NT2/D1 (cell line): ENCODE results near the gene GADD45B.
"Not testable (repeated sequence)": the region's sequence is repeated elsewhere in the genome, so short reads cannot be mapped to it uniquely, and the experiment has no call there.

Experiments used
- DNase-seq: peaks from one replicate; pipeline ENCODE4 v3.0.0-alpha.2; 2011; ENCODE audit warnings: low read depth, low spot score
- H3K27me3 ChIP-seq: 2 replicates; pipeline ENCODE4 v1.6.0; 2011; ENCODE audit warnings: mild to moderate bottlenecking; ENCODE audit not compliant: insufficient read length, insufficient read depth
- H3K36me3 ChIP-seq: 2 replicates; pipeline ENCODE4 v1.6.1; 2011; ENCODE audit warnings: mild to moderate bottlenecking, low read length, mixed read lengths; ENCODE audit not compliant: insufficient read depth, insufficient read length
- H3K4me1 ChIP-seq: 2 replicates; pipeline ENCODE4 v1.5.1; 2011; ENCODE audit not compliant: insufficient read depth, insufficient read length
- H3K4me3 ChIP-seq: 2 replicates; pipeline ENCODE4 v1.5.1; 2011; ENCODE audit warnings: low read depth; ENCODE audit not compliant: insufficient read length
- H3K9ac ChIP-seq: 2 replicates; pipeline ENCODE4 v1.6.0; 2011; ENCODE audit warnings: low read depth; ENCODE audit not compliant: insufficient read length
- H3K9me3 ChIP-seq: 2 replicates; pipeline ENCODE4 v1.5.1; 2011; ENCODE audit warnings: mild to moderate bottlenecking, low read length; ENCODE audit not compliant: insufficient read depth
- SUZ12 ChIP-seq: IDR thresholded peaks from 2 replicates; pipeline ENCODE4 v1.6.1; 2011; ENCODE audit not compliant: insufficient read length, insufficient read depth; ENCODE audit errors: extremely low read depth
- YY1 ChIP-seq: IDR thresholded peaks from 2 replicates; pipeline ENCODE4 v1.6.1; 2011; ENCODE audit not compliant: insufficient read length, insufficient read depth
- ZNF274 ChIP-seq: IDR thresholded peaks from 2 replicates; pipeline ENCODE4 v1.6.1; 2011; ENCODE audit warnings: mild to moderate bottlenecking, low read depth, low read length

GADD45B gene

GRCh38 chr19:2454962-2455850 lies 20.7 kb upstream of the GADD45B start:
- no peak for DNase-seq
- Histone ChIP-seq H3K9ac (peak overlapping the region; percentile 100), H3K27me3 (no peaks in the 10 kb centered on the region), H3K36me3 (peaks cover 48% of the 10 kb centered on the region), H3K4me3 (peak overlapping the region; percentile 99), H3K9me3 (no peaks in the 10 kb centered on the region), H3K4me1 (peaks cover 23% of the 10 kb centered on the region)
- no peak for TF ChIP-seq YY1
- TF ChIP-seq SUZ12: no peak
- TF ChIP-seq ZNF274: no peak

GRCh38 chr19:2455851-2456570 lies 19.9 kb upstream of the GADD45B start:
- peaks cover 23% of the 10 kb centered on the region for H3K4me1 ChIP-seq
- H3K27me3 ChIP-seq: no peaks in the 10 kb centered on the region
- DNase-seq: no peak
- no peak for TF ChIP-seq ZNF274
- TF ChIP-seq SUZ12: no peak
- no peak for TF ChIP-seq YY1
- peak overlapping the region; percentile 100 for H3K9ac ChIP-seq
- no peaks in the 10 kb centered on the region for H3K9me3 ChIP-seq
- peak overlapping the region; percentile 99 for H3K4me3 ChIP-seq
- H3K36me3 ChIP-seq: peaks cover 41% of the 10 kb centered on the region

- Histone ChIP-seq H3K4me3 (no peak overlapping the region), H3K9me3 (no peaks in the 10 kb centered on the region), H3K27me3 (no peaks in the 10 kb centered on the region), H3K9ac (peak overlapping the region; percentile 100), H3K4me1 (peaks cover 18% of the 10 kb centered on the region), H3K36me3 (peaks cover 28% of the 10 kb centered on the region)
- DNase-seq: no peak
- no peak for TF ChIP-seq ZNF274
- TF ChIP-seq YY1: no peak
- TF ChIP-seq SUZ12: no peak
These were observed 18.4 kb upstream of the GADD45B start for GRCh38 chr19:2457394-2458037.

- DNase-seq: no peak
- H3K4me1 ChIP-seq: peaks cover 17% of the 10 kb centered on the region
- no peak overlapping the region for H3K4me3 ChIP-seq
- H3K27me3 ChIP-seq: no peaks in the 10 kb centered on the region
- peaks cover 24% of the 10 kb centered on the region for H3K36me3 ChIP-seq
- H3K9me3 ChIP-seq: no peaks in the 10 kb centered on the region
- H3K9ac ChIP-seq: no peak overlapping the region
- no peak for TF ChIP-seq YY1
- TF ChIP-seq ZNF274: no peak
- TF ChIP-seq SUZ12: no peak
These were observed 17.9 kb upstream of the GADD45B start for GRCh38 chr19:2458054-2458453.

GRCh38 chr19:2458776-2459175 lies 17.2 kb upstream of the GADD45B start:
- not testable (repeated sequence) for H3K9ac ChIP-seq, H3K9me3 ChIP-seq, H3K4me3 ChIP-seq, H3K27me3 ChIP-seq, DNase-seq
- Histone ChIP-seq H3K4me1 (peaks cover 12% of the 10 kb centered on the region), H3K36me3 (peaks cover 18% of the 10 kb centered on the region)

- peaks cover 4% of the 10 kb centered on the region for H3K4me1 ChIP-seq
- no peaks in the 10 kb centered on the region for H3K9me3 ChIP-seq
- TF ChIP-seq ZNF274 (no peak), SUZ12 (no peak), YY1 (no peak)
- peaks cover 6% of the 10 kb centered on the region for H3K36me3 ChIP-seq
- DNase-seq: no peak
- no peaks in the 10 kb centered on the region for H3K27me3 ChIP-seq
- no peak overlapping the region for H3K4me3 ChIP-seq
- no peak overlapping the region for H3K9ac ChIP-seq
These were observed 15.7 kb upstream of the GADD45B start for GRCh38 chr19:2460245-2460644.
